NCI-H1930 (cell line): ENCODE measurements around the gene CNGB1.
"Not testable (repeated sequence)": the region's sequence is repeated elsewhere in the genome, so short reads cannot be mapped to it uniquely, and the experiment has no call there.

ENCODE experiments used
- DNase-seq, 2 experiments: peaks; one replicate each; lab custom pipeline; 2025; lab: John Stamatoyannopoulos, UW

Gene CNGB1

GRCh38 chr16:57997176-57997527 lies 26.2 kb upstream of the CNGB1 start:
- no peak for DNase-seq

- DNase-seq: no peak
Measured at GRCh38 chr16:57996406-57997175, 25.7 kb upstream of the CNGB1 start.

- no peak for DNase-seq
Measured at GRCh38 chr16:57995721-57996405, 24.9 kb upstream of the CNGB1 start.

GRCh38 chr16:57994778-57995177 lies 23.9 kb upstream of the CNGB1 start:
- DNase-seq: peak; percentile 1 to 3

GRCh38 chr16:57994361-57994760 lies 23.4 kb upstream of the CNGB1 start:
- no peak for DNase-seq

GRCh38 chr16:57993897-57994296 lies 23.0 kb upstream of the CNGB1 start:
- DNase-seq: no peak

- DNase-seq: no peak
Measured at GRCh38 chr16:57993438-57993837, 22.5 kb upstream of the CNGB1 start.

GRCh38 chr16:57992084-57992483 lies 21.2 kb upstream of the CNGB1 start:
- no peak for DNase-seq

- no peak for DNase-seq
Measured at GRCh38 chr16:57991551-57992059, 20.7 kb upstream of the CNGB1 start.

- DNase-seq: no peak
Measured at GRCh38 chr16:57988929-57989328, 18.0 kb upstream of the CNGB1 start.

GRCh38 chr16:57987441-57988177 lies 16.7 kb upstream of the CNGB1 start:
- no peak for DNase-seq

- no peak for DNase-seq
Measured at GRCh38 chr16:57986196-57986595, 15.3 kb upstream of the CNGB1 start.

GRCh38 chr16:57985204-57986181 lies 14.6 kb upstream of the CNGB1 start:
- DNase-seq: no peak

- DNase-seq: peak in 1 of 2 experiments; percentile 36
Measured at GRCh38 chr16:57984443-57985203, 13.7 kb upstream of the CNGB1 start.

- no peak for DNase-seq
Measured at GRCh38 chr16:57982385-57982784, 11.5 kb upstream of the CNGB1 start.

- no peak for DNase-seq
Measured at GRCh38 chr16:57981636-57982035, 10.7 kb upstream of the CNGB1 start.

GRCh38 chr16:57979006-57979585 lies 8.2 kb upstream of the CNGB1 start:
- no peak for DNase-seq

GRCh38 chr16:57978070-57978465 lies 7.1 kb upstream of the CNGB1 start:
- not testable (repeated sequence) for DNase-seq

GRCh38 chr16:57977418-57978069 lies 6.6 kb upstream of the CNGB1 start:
- DNase-seq: no peak

- DNase-seq: no peak
Measured at GRCh38 chr16:57976331-57976796, 5.4 kb upstream of the CNGB1 start.
